ENCODE data around the gene RERE. TPM values are rescaled to one million over a fixed set of nuclear protein-coding genes. Genes with fewer than 3 reads are reported as not detected.

Gene RERE
- total RNA-seq, 1 donor from 2014 or later = 88.5 TPM

- intact Hi-C loops (cut with DNase I) = no loop called here
- Histone ChIP-seq H3K27me3 (ENCODE audit: low read depth) (no peaks in the 10 kb centered on the region), H3K9me3 (no peaks in the 10 kb centered on the region), H3K4me1 (peaks cover 7% of the 10 kb centered on the region), H3K27ac (no peak overlapping the region), H3K4me3 (no peak overlapping the region), H3K36me3 (no peaks in the 10 kb centered on the region)
- no peak for ATAC-seq
- DNase-seq = no peak
- no peak for TF ChIP-seq CTCF (IDR thresholded peaks at IDR 0.05)
Measured at GRCh38 chr1:8303141-8303540, 514.3 kb downstream of the RERE start.

Small RNAs within 50 kb of the gene (microRNA-seq; reads per million reads assigned to microRNA genes)
- gene MIR6728 (ENCODE audit: borderline number of aligned reads) = not detected

Other genes with a start within 250 kb of the RERE start
- 580 TPM for gene ENO1, start 61.0 kb upstream of the RERE start, total RNA-seq
- not detected for gene CA6, start 128.2 kb upstream of the RERE start, total RNA-seq
- gene SLC2A7, start 208.8 kb upstream of the RERE start, total RNA-seq = not detected

Data from lower lobe of right lung (tissue), 2 donors.